Dermis microvascular lymphatic vessel endothelial cell (primary cell): ENCODE measurements around the gene EFR3B. TPM values are rescaled to one million over a fixed set of nuclear protein-coding genes. Genes with fewer than 3 reads are reported as not detected.

Experiments used
- DNase-seq, 2 donors: peaks; one replicate each; pipeline versions ENCODE4 v3.0.0 to v3.0.0-alpha.2; 2010; ENCODE audit warnings: low read depth in 2 of 2
- total RNA-seq: library from RNA; depleted of rRNA; stranded (reverse); fragments of >200 nt; gene quantifications from 2 replicates; pipeline ENCODE4 v1.2.1, GENCODE V29; 2014

EFR3B gene
- total RNA-seq, 1 donor from 2014 or later = 0.39 TPM

DNA sequence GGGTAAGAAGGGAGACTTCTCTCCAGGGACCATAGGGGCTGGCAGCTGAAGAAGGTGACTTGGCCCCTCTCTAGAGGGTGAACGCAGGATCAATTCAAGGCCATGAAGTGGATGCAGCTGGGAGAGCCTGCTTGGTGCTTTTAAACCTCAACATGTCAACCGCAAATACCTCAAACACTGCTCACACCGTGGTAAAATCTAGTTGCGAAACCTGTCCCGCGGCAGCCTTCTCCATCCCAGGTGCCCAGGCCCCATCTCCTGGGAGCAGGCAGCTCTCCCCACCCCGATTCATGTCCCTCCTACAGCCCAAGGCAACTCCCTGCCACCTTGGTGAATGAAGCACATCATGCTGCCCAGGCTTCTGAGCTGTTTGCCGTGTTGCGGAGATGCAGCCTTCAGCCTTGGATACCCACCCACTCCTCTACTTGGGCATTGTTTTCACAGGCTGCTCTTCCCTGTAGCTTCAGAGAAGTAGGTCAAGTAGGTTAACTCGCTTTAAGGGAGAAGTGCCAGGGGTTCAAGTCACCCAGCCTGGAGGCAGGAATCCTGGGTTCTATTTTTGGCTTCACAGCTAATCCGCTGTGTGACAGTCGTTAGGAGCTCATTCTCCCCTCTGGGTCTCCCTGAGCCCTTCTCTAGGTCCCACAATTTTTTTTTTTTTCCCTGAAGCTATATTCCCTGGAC, 6.2 kb upstream of the EFR3B start:
- DNase-seq = no peak

GRCh38 chr2:25036221-25036559, 5.7 kb upstream of the EFR3B start:
- no peak for DNase-seq

DNA sequence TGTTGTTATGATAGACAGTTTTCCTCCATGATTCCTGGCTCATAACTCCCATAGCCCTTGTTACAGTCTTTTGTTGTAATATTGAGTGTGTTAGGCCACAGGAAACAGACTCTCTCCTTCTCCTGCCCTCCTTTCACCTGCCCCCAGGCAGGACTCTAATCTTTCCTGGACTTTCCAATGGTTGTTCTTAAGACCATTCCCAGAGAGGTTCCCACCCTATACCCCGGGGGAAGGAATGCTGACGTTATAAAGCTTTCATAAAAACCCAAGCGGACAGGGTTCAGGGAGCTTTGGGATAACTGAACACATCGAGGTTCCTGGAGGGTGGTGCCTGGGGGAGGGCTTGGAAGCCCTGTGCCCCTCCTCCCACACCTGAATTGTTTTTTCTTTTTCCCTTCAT, 2.8 kb upstream of the EFR3B start:
- DNase-seq = no peak

- peak; percentile 18 to 25 for DNase-seq
These were observed 459 bp upstream of the EFR3B start for GRCh38 chr2:25041307-25041927.

DNA sequence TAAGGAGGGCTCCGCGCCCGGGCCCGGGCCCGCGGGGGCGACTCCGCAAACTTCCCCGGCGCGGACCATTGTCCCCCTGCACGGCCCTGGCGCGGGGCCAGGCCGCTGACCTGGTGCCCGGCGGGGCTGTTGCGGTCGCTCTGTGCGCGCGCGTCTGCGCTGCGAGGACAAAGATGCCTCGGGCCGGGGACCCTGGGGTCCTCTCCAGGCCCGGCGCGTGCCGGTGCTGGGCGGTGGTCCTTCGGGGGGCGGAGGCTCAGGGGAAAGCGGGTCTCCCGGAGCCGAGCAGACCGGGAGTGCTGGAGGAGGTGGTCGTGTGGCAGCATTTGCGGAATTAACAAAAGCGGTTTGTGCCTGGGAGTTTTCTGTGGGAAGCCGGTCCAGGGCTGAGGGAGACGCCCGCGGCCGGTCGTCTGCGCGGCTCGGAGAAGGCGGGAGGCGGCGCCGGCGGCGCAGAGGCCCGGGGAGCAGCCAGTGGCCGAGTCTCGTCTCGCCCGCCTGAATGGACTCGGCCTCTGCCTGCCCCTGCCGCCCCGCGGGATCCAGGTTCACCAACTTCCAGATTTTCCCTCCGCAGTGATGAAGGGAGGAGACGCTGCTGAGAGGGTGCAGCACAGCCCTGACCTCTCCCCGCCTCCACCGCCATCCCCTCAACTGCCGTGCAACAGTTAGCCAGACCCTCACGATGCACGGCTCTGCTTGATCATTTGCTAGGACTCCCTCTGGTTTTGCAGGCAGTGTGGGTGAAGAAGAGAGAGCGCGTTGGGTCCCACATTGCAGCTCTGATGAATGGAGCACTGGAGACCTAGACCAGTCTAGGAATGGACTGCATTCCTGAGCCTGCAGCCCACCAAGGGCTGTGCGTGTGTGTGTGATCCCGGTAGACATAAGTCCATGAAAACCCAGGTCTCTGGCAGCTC, 705 bp downstream of the EFR3B start:
- DNase-seq = peak in 1 of 2 donors; percentile 23

GRCh38 chr2:25043241-25043867, 1.5 kb downstream of the EFR3B start:
- peak in 1 of 2 donors; percentile 54 for DNase-seq

GRCh38 chr2:25044011-25044410, 2.1 kb downstream of the EFR3B start:
- DNase-seq = no peak

- no peak for DNase-seq
These were observed 3.1 kb downstream of the EFR3B start for GRCh38 chr2:25044990-25045389.

GRCh38 chr2:25049422-25049821, 7.5 kb downstream of the EFR3B start:
- DNase-seq = no peak

- no peak for DNase-seq
These were observed 8.3 kb downstream of the EFR3B start for GRCh38 chr2:25050128-25050527.

GRCh38 chr2:25053041-25053440, 11.2 kb downstream of the EFR3B start:
- DNase-seq = no peak

DNA sequence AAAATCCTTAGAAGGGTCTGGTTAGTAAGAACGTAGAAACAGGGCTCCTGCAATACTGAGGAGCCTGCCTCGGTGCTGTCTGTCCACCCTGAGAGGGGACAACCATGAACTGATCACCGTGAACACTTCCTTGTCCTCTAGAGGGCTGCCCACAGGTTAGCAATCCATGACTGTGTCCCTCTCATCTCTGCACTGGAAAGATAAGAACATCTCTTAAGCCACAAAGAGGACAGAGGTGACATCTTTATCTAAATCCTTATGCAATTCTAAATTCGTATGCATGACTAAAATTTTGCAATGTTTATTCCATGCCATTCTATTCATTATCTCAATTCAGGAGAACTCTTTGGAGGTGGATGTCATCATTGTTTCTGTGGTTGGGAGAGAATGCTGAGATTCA, 12.8 kb downstream of the EFR3B start:
- DNase-seq = no peak

- DNase-seq = no peak
These were observed 13.6 kb downstream of the EFR3B start for GRCh38 chr2:25055376-25055920.

DNA sequence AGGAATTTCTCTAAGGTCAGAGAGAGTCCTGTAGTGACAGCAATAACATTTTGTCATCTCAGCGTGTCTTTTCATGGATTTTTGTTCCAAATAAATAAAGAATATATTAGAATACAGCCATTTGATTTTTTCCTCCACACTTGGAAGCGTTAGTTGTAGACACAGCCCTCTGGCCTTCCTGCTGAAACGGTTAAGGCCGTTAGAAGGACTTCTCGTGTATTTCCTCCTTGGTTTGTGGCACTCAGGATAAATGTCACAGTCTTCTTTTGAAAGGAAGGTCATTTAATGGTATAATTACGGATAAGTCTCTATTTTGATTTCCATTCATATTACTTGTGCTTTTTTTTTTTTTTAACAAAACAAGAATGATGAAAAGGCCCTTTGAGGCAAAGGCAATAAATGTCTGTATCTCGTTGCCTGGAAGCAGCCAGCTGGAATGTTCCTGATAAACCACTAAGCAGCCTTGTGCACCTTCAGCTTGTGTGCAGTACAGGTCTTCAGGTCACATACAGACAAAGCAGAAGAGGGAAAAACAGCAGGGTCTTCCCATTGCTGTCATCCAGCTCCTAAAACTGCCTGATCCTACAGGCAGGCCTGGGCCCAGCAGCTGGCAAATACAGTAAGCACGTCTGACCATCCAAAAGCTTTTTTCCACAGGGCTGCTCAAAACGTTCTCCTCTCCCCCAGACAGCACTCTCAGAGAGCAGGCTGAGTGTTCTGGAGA, 14.4 kb downstream of the EFR3B start:
- DNase-seq = no peak

DNA sequence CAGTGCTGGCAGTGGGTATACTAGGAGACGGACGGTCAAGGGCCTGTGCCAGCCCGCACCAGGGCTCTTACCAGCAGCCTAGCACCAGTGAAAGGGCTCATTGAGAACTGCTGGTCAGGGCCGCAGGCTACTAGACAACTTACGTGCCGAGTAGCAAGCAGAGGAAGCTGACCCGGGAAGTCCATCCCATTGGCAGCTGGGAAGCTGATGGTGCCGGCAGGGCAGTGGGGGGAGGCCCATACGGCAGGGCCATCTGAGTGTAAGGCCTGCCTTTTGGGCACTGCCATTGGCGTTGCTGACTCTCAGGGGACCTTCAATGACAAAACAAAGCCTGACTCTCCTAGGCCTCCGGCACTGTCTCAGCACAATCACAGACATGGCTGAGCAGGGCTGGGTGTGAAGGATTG, 20.6 kb downstream of the EFR3B start:
- no peak for DNase-seq

- no peak for DNase-seq
These were observed 22.2 kb downstream of the EFR3B start for GRCh38 chr2:25063876-25064660.

GRCh38 chr2:25065768-25066167, 23.9 kb downstream of the EFR3B start:
- DNase-seq = no peak

DNA sequence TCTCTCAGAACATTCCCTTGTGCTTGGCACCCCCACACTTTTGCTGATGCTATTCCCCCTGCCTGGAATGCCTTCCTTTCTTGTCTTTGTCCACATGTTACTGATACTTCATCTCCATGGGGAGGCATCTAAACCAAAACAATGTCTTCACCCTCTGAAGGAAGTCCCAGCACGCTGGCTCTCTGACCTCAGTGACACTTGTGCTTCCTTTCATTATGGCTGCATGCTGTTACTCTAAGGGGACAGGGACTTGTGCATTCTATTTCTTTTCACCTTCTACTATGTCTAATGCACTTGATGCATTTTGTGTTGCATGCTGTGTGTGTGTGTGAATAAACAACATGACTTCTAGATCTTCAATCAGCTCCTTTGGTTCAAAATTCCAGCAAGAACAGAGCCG, 24.6 kb downstream of the EFR3B start:
- DNase-seq = no peak

DNA sequence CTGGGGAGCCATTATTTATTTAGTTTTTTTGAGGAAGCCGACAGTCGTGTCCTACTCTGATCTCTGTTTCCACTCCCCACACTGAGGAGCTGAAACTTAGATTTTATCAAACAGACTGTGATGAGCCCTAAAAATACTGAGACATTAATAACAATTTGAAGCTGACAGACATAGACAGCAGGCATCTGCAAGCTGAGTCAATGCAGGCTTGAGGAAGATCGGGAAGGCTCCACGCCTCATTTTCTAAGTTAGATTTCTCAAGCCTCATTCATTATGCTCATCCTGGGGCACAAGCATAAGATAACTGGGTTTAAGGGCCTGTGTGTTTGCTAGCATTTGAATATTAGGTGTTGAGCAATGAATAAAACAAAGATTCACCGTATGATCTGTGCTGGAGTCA, 26.3 kb downstream of the EFR3B start:
- DNase-seq = no peak

- DNase-seq = no peak
These were observed 30.1 kb downstream of the EFR3B start for GRCh38 chr2:25071966-25072365.
